ENCODE results near the gene CENATAC.

DNA sequence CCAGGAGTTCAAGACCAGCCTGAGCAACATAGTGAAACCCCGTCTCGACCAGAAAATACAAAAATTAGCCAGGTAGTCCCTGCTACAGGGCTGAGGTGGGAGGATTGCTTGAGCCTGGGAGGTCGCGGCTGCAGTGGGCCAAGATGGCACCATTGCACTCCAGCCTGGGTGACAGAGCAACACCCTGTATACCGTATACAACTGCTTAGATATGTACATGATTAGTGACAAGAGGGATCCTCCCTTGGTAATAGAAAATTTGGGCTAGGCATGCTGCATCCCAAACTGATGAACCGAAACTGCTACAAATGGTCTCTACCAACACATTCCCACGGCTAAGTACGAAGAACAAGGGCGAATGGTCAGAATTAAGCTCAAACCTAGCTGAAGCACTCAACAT is 45.0 kb downstream of the CENATAC start:
- TF ChIP-seq EZH2 (IDR thresholded peaks at IDR 0.05; ENCODE audit: borderline replicate concordance, insufficient read depth, low read length, poor library complexity, severe bottlenecking) = no peak
- TF ChIP-seq POLR2AphosphoS5 (IDR thresholded peaks at IDR 0.05) = no peak

All from neural cell (in vitro differentiated cells).